ENCODE measurements around the gene DUSP22. TPM values are rescaled to one million over a fixed set of nuclear protein-coding genes. Genes with fewer than 3 reads are reported as not detected.

The DUSP22 gene
- total and polyA plus RNA-seq, 2 donors (not counting 1 experiment from before 2014, with no cell fraction given) = 117 to 133 TPM

- H4K20me1 ChIP-seq (ENCODE audit: control insufficient read depth, insufficient read depth, low read length, poor library complexity, severe bottlenecking) = no peaks in the 10 kb centered on the region
- peak overlapping the region; percentile 10 for H2AFZ ChIP-seq (ENCODE audit: insufficient read depth, low read depth, low read length, poor library complexity, severe bottlenecking)
- peaks cover 57 to 76% of the 10 kb centered on the region in 2 donors for H3K4me1 ChIP-seq (ENCODE audit: control insufficient read depth in 2 of 2, insufficient read depth in 2 of 2, low read length in 2 of 2)
- no peak overlapping the region for H3K4me3 ChIP-seq (ENCODE audit: control extremely low read depth in 1 of 5, extremely low read depth in 1 of 5, insufficient read depth in 1 of 5, low read depth in 2 of 5, low read length in 4 of 5)
- Mint-ChIP-seq H3K4me3 (no peak overlapping the region), H3K9me3 (ENCODE audit: insufficient read depth) (no peaks in the 10 kb centered on the region), H3K4me1 (peaks cover 80% of the 10 kb centered on the region), H3K27ac (peak overlapping the region; percentile 74), H3K27me3 (no peaks in the 10 kb centered on the region)
- H3K27ac ChIP-seq (ENCODE audit: low read length in 2 of 2) = peak overlapping the region in 1 of 2 donors; percentile 50
- peaks cover 0 to 39% (median 0%) of the 10 kb centered on the region in 3 donors for H3K9me3 ChIP-seq (ENCODE audit: control extremely low read depth in 1 of 3, control insufficient read depth in 2 of 3, insufficient read depth in 1 of 3, low read length in 2 of 3)
- ChIA-PET CTCF (interaction anchor here (0.8 to 1.4 kb wide), 5 partner anchors 14 to 171 kb away, joined by 3 to 4 read pairs (median 3); no protein-coding TSS in a partner anchor), POLR2A (no interaction called here)
- H3K9ac ChIP-seq (ENCODE audit: low read length) = no peak overlapping the region
- 81% methylated on average over 19 of the region's 19 CpGs for WGBS (ENCODE audit: insufficient coverage)
- TF ChIP-seq EZH2 (IDR thresholded peaks at IDR 0.05; ENCODE audit: borderline replicate concordance, insufficient read depth, low read depth, low read length, poor library complexity, severe bottlenecking) (no peak), CTCF (IDR thresholded peaks at IDR 0.05) (no peak)
- peak overlapping the region; percentile 16 for H3K4me2 ChIP-seq (replicated peaks; ENCODE audit: low read depth, low read length, poor library complexity, severe bottlenecking)
- peak; percentile 32 for DNase-seq
- intact Hi-C loops (cut with micrococcal nuclease) = no loop called here
- no peaks in the 10 kb centered on the region for H3K27me3 ChIP-seq (replicated peaks in 1 of 4; ENCODE audit: control extremely low read depth in 1 of 4, control insufficient read depth in 3 of 4, insufficient read depth in 4 of 4, low read length in 3 of 4)
- no peaks in the 10 kb centered on the region for H3K36me3 ChIP-seq (replicated peaks in 1 of 2; ENCODE audit: control extremely low read depth in 1 of 2, control insufficient read depth in 1 of 2, extremely low read depth in 1 of 2, insufficient read depth in 2 of 2, low read length in 1 of 2)
- no peaks in the 10 kb centered on the region for H3K79me2 ChIP-seq (ENCODE audit: control insufficient read depth, insufficient read depth, low read length)
- no peak for ATAC-seq (ENCODE audit: low read depth)
Measured at GRCh38 chr6:360764-361373, 68.6 kb downstream of the DUSP22 start.

- Histone ChIP-seq H4K20me1 (ENCODE audit: control insufficient read depth, insufficient read depth, low read length, poor library complexity, severe bottlenecking) (no peaks in the 10 kb centered on the region), H3K36me3 (replicated peaks in 1 of 2; ENCODE audit: control extremely low read depth in 1 of 2, control insufficient read depth in 1 of 2, extremely low read depth in 1 of 2, insufficient read depth in 2 of 2, low read length in 1 of 2) (no peaks in the 10 kb centered on the region), H3K9me3 (ENCODE audit: control extremely low read depth in 1 of 3, control insufficient read depth in 2 of 3, insufficient read depth in 1 of 3, low read length in 2 of 3) (peaks cover 0 to 37% (median 0%) of the 10 kb centered on the region in 3 donors), H3K9ac (ENCODE audit: low read length) (no peak overlapping the region), H2AFZ (ENCODE audit: insufficient read depth, low read depth, low read length, poor library complexity, severe bottlenecking) (no peak overlapping the region), H3K27me3 (replicated peaks in 1 of 4; ENCODE audit: control extremely low read depth in 1 of 4, control insufficient read depth in 3 of 4, insufficient read depth in 4 of 4, low read length in 3 of 4) (no peaks in the 10 kb centered on the region), H3K4me3 (ENCODE audit: control extremely low read depth in 1 of 5, extremely low read depth in 1 of 5, insufficient read depth in 1 of 5, low read depth in 2 of 5, low read length in 4 of 5) (no peak overlapping the region), H3K27ac (ENCODE audit: low read length in 2 of 2) (no peak overlapping the region), H3K79me2 (ENCODE audit: control insufficient read depth, insufficient read depth, low read length) (no peaks in the 10 kb centered on the region), H3K4me1 (ENCODE audit: control insufficient read depth in 2 of 2, insufficient read depth in 2 of 2, low read length in 2 of 2) (peaks cover 53 to 75% of the 10 kb centered on the region in 2 donors), H3K4me2 (replicated peaks; ENCODE audit: low read depth, low read length, poor library complexity, severe bottlenecking) (no peak overlapping the region)
- Mint-ChIP-seq H3K9me3 (ENCODE audit: insufficient read depth) (no peaks in the 10 kb centered on the region), H3K27me3 (peaks cover 4% of the 10 kb centered on the region), H3K4me3 (peak overlapping the region; percentile 6), H3K27ac (peak overlapping the region; percentile 46), H3K4me1 (peaks cover 81% of the 10 kb centered on the region)
- intact Hi-C loops (cut with micrococcal nuclease) = no loop called here
- CTCF ChIA-PET = interaction anchor here (0.7 to 2.0 kb wide), 6 partner anchors 9 to 172 kb away, joined by 3 to 4 read pairs (median 4); no protein-coding TSS in a partner anchor
- no peak for TF ChIP-seq CTCF (IDR thresholded peaks at IDR 0.05)
- no peak for TF ChIP-seq EZH2 (IDR thresholded peaks at IDR 0.05; ENCODE audit: borderline replicate concordance, insufficient read depth, low read depth, low read length, poor library complexity, severe bottlenecking)
- WGBS (ENCODE audit: insufficient coverage) = 86% methylated on average over 13 of the region's 16 CpGs
- POLR2A ChIA-PET = no interaction called here
- no peak for DNase-seq
- ATAC-seq (ENCODE audit: low read depth) = no peak
Measured at GRCh38 chr6:361411-362132, 69.3 kb downstream of the DUSP22 start.
